Spinal cord (tissue), 10 donors: ENCODE measurements around the gene DNAJB2. TPM values are rescaled to one million over a fixed set of nuclear protein-coding genes. Genes with fewer than 3 reads are reported as not detected.

Experiments used
- DNase-seq, 6 donors: peaks; one replicate each; pipeline versions ENCODE4 v3.0.0 to v3.0.0-alpha.2; 2013 to 2015; ENCODE audit warnings: low spot score in 6 of 6, low read depth in 4 of 6
- H3K27ac ChIP-seq: one replicate; pipeline ENCODE4 v1.5.1; 2013; ENCODE audit warnings: low read depth, low read length, control low read depth
- H3K27me3 ChIP-seq: one replicate; pipeline ENCODE4 v1.6.1; 2013; ENCODE audit warnings: low read length; ENCODE audit not compliant: control insufficient read depth, insufficient read depth
- H3K36me3 ChIP-seq: one replicate; pipeline ENCODE4 v1.6.1; 2013; ENCODE audit warnings: low read length; ENCODE audit not compliant: control insufficient read depth, insufficient read depth
- H3K4me1 ChIP-seq: one replicate; pipeline ENCODE4 v1.6.1; 2013; ENCODE audit warnings: low read length; ENCODE audit not compliant: control insufficient read depth, insufficient read depth
- H3K4me3 ChIP-seq: one replicate; pipeline ENCODE4 v1.5.1; 2013; ENCODE audit warnings: low read depth, low read length, control low read depth
- H3K9me3 ChIP-seq: one replicate; pipeline ENCODE4 v1.6.1; 2013; ENCODE audit warnings: low read length; ENCODE audit not compliant: control insufficient read depth, insufficient read depth
- WGBS: methylation state at CpG from one replicate; pipeline ENCODE4 v1.1.5; 2013; ENCODE audit warnings: missing lambda C conversion rate; ENCODE audit not compliant: insufficient coverage; 5-methylcytosine and 5-hydroxymethylcytosine counted together
- polyA plus RNA-seq, 2 donors: library from polyadenylated mRNA; unstranded; fragments of 120-200 nt; gene quantifications; one replicate each; pipeline ENCODE4 v1.2.1, GENCODE V29; 2013; ENCODE audit not compliant: insufficient read length in 2 of 2
- total RNA-seq, 2 donors: library from RNA; depleted of rRNA in 1 of 2; stranded (reverse); fragments of 120-200 nt in 1 of 2; fragments of >200 nt in 1 of 2; gene quantifications; one replicate each; pipeline versions ENCODE4 v1.2.3 to v1.2.4, GENCODE V29; 2013 to 2014
- donor health status: healthy.

The DNAJB2 gene
- total and polyA plus RNA-seq, 4 donors: 81.5 to 186 (median 132) TPM

DNA sequence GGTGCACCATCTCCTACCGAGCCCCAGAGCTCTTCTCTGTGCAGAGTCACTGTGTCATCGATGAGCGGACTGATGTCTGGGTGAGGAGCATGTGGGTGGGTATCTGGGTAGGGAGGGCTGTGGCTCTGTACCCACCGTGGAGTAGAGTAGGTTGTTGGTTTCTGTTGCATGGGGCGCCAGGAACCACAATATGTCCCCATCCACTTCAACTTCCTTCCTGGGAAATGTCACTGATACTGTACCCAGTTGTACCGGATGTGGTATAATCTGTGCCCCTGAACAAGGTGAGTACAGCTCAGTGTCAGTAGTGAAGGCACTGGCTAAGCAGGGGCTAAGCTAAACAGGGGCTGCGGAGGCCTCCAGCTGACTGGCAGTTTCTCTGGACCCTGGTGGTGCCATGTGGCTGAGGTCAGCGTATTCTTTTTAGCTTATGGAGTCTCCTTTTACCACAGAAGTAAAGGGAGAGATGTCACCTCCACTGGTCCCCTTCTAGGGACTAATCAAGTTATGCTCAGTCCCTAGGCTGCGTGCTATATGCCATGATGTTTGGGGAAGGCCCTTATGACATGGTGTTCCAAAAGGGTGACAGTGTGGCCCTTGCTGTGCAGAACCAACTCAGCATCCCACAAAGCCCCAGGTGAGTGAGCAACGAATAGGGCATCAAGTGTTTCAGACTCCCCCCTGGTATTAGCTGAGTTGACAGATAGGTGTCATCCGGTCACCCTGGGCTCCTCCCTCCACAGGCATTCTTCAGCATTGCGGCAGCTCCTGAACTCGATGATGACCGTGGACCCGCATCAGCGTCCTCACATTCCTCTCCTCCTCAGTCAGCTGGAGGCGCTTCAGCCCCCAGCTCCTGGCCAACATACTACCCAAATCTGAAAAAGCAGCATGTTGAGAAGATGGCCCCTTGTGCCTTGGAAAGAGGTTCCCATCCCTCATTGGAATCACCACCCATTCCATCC is 31.2 kb upstream of the DNAJB2 start:
- Histone ChIP-seq H3K27ac (no peak overlapping the region), H3K27me3 (peaks cover 12% of the 10 kb centered on the region), H3K4me3 (no peak overlapping the region), H3K36me3 (peaks cover 39% of the 10 kb centered on the region), H3K4me1 (peaks cover 39% of the 10 kb centered on the region), H3K9me3 (no peaks in the 10 kb centered on the region)
- WGBS: 85% methylated on average over 11 of the region's 17 CpGs
- no peak for DNase-seq

DNA sequence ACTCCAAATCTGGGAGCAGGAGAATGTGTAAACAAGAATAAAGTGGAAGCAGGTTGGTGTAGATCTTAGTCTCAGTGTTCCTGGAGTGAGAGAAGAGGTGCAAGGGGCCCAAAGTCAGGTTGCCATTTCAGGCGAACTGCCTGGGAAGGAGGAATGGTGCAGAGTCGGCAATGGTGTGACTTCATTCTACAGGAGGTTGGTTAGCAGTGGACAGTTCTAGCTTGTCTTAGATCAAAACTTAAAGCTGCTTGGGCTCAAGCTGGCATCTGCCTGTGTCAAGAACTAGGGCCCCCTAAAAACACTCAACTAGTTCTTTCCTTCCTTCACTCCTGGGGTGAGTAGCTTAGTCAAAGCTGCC is 30.3 kb upstream of the DNAJB2 start:
- WGBS: 83% methylated on average over 1 of the region's 2 CpGs
- peaks cover 21% of the 10 kb centered on the region for H3K27me3 ChIP-seq
- H3K4me3 ChIP-seq: no peak overlapping the region
- no peaks in the 10 kb centered on the region for H3K9me3 ChIP-seq
- H3K36me3 ChIP-seq: peaks cover 36% of the 10 kb centered on the region
- no peak for DNase-seq
- peak overlapping the region; percentile 69 for H3K27ac ChIP-seq
- peaks cover 48% of the 10 kb centered on the region for H3K4me1 ChIP-seq

DNA sequence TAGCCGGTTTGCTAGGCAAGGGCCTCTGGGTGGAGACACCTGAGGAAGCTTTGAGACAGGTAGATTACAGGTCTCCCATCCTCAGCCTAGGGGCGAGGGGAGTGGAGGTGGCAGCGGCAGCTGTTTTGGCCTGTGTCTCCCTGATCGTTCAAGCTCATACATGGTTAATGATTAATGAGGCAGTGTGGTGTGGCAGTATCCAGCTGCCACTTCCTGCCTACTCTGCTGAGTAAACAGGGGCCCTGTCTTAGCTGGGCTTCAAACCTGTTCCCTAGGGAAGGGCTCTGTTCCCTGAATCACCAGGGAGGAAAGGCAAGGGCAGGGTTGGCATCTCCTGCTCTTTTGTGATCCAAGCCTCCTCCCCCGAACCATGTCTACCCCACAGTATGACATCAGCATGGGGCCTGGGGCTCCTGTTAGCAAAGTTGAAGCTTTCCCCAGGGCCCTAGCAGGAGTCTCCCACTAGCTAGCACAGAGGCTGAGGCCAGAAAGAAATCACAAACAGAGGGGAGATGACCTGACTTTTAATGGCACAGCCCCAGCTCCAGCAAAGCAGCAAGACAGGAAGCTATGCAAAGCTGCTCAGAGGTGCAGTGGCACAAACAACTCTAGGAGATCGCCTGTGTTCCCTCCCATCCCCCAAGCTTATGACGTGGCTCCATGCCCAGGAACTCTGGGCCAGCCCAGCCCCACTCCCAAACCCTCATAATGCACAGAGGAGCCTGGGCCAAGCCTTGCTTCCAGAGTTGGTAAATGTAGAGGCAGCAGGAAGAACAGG is 29.8 kb upstream of the DNAJB2 start:
- Histone ChIP-seq H3K4me3 (no peak overlapping the region), H3K4me1 (peaks cover 53% of the 10 kb centered on the region), H3K36me3 (peaks cover 36% of the 10 kb centered on the region), H3K9me3 (no peaks in the 10 kb centered on the region), H3K27ac (peak overlapping the region; percentile 69), H3K27me3 (peaks cover 26% of the 10 kb centered on the region)
- WGBS: 26% methylated on average over 5 of the region's 7 CpGs
- peak in 3 of 6 donors; percentile 50 to 79 (median 65) for DNase-seq

DNA sequence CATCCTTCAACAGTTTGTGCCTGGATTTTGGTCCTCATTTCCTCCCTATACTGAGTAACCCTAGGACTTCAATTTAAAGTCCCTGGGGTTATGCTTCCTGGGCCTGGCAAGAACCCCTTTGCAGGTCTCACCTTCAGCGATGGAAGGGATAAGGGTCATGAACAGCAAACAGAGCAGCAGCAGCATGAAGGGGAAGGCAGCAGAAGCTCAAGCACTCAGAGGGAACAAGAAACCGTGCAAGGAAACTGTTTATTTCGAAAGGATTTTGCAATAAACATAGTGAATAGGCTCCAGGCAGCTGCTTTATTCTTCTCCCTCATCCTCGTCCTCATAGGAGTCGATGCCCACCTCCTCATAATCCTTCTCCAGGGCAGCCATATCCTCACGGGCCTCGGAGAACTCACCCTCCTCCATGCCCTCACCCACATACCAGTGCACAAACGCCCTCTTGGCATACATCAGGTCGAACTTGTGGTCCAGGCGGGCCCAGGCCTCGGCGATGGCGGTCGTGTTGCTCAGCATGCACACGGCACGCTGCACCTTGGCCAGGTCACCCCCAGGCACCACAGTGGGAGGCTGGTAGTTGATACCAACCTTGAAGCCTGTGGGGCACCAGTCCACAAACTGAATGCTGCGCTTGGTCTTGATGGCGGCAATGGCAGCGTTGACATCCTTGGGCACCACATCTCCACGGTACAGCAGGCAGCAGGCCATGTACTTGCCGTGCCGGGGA is 29.0 kb upstream of the DNAJB2 start:
- Histone ChIP-seq H3K4me1 (peaks cover 56% of the 10 kb centered on the region), H3K27ac (peak overlapping the region; percentile 69)

DNA sequence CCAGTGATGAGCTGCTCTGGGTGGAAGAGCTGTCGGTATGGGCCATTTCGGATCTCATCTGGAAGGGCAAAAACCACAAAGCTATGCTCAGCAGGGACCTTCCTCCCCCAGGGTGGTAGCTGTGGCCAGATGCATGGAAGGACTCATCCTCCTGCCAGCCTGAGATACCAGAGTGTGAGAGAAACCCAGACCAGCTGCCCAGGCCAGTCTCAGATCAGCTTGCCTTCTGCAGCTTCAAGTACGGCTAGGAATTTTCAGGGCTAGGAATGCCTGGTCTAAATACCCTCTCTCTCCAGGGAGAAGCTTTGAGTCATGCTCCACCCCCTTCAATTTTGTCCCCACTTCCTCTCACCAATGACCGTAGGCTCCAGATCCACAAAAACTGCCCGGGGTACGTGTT is 27.5 kb upstream of the DNAJB2 start:
- WGBS: 77% methylated on average over 6 of the region's 6 CpGs
- no peaks in the 10 kb centered on the region for H3K9me3 ChIP-seq
- H3K4me1 ChIP-seq: peaks cover 46% of the 10 kb centered on the region
- H3K4me3 ChIP-seq: no peak overlapping the region
- peaks cover 32% of the 10 kb centered on the region for H3K36me3 ChIP-seq
- H3K27me3 ChIP-seq: peaks cover 49% of the 10 kb centered on the region
- DNase-seq: no peak
- H3K27ac ChIP-seq: no peak overlapping the region

More for the DNA sequence above, 29.0 kb upstream of the DNAJB2 start:
- Histone ChIP-seq H3K4me3 (no peak overlapping the region), H3K36me3 (peaks cover 36% of the 10 kb centered on the region), H3K9me3 (no peaks in the 10 kb centered on the region), H3K27me3 (peaks cover 35% of the 10 kb centered on the region)
- 95% methylated on average over 19 of the region's 22 CpGs for WGBS
- no peak for DNase-seq

DNA sequence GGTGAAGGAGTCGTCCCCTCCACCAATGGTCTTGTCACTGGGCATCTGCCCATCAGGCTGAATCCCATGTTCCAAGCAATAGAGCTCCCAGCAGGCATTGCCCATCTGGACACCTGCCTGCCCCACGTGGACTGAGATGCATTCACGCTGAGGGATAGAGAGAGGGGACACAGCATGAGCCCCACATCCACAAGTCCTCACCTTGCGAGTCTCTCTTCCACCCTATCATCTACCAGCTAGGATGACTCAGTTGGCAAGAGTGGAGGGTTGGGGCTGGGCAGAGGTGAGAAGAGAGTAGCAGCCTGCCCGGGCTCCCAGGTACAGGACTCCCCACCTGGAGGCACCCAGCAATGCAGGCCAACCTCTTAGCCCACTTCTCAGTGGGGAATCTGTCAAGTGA is 27.1 kb upstream of the DNAJB2 start:
- DNase-seq: no peak
- H3K27ac ChIP-seq: no peak overlapping the region
- WGBS: 88% methylated on average over 1 of the region's 5 CpGs
- H3K9me3 ChIP-seq: no peaks in the 10 kb centered on the region
- H3K27me3 ChIP-seq: peaks cover 52% of the 10 kb centered on the region
- H3K36me3 ChIP-seq: peaks cover 28% of the 10 kb centered on the region
- peaks cover 45% of the 10 kb centered on the region for H3K4me1 ChIP-seq
- H3K4me3 ChIP-seq: no peak overlapping the region

DNA sequence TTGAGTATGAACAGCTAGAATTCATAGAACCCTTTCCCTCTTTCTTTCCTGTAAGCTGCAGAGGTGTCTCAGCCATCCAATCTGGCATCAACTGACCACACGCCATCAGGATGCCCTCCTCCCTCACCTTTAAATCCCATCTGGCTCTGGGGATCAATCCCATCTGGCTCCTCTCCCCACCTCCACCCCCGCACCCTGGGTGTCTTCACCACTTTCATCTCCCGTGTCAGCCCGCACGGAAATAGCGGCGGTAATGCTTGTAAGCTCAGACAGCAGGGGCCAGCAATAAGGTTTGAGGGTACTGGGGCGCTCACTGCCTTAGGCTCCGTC is 26.6 kb upstream of the DNAJB2 start:
- Histone ChIP-seq H3K4me3 (peak overlapping the region; percentile 36), H3K4me1 (peaks cover 45% of the 10 kb centered on the region), H3K27ac (no peak overlapping the region), H3K36me3 (peaks cover 24% of the 10 kb centered on the region), H3K9me3 (no peaks in the 10 kb centered on the region), H3K27me3 (peaks cover 54% of the 10 kb centered on the region)
- WGBS: 2% methylated on average over 9 of the region's 9 CpGs
- no peak for DNase-seq

DNA sequence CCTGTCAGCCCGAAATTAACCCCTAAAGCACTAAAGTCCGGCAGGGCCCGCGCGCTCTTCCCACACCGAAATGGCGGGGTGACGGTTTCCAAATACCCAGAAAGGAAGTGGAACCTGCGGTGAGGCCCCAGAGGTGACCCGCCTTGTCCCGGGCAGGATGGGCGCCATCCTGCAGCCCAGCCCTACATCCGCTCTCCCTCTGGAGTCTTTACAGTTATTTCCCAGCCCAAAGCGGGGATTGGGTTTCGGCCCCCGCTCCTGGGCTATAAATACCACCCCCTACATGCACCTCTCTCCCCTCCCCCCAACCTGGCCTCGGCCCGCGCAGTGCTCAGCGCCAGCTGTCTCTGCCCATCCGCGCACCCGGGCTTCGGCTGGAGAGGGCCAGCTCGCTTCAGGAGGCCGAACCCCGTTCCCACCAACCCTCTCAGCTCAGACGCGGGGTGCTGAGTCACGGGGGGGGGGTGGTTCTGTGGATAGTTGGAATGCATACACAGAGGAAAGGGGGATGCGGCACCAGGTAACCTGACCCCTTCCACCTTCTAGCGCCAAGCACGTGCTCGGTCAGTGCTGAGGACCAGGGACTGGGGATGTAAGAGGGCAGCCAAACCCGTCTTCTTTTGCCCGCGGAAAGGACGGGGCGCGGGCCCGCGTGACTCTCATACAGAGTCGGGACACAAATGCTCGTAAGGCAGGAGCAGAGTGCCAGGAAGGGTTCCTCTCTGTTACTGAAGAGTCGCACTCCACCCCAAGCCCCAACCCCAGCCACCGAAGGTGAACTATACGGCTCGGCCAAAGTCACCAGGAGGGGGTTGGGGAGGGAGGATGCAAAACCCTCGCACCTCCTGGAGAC is 26.0 kb upstream of the DNAJB2 start, which contains the start of gene TUBA4B:
TSS of gene TUBA4B (plus strand) at position 344 of the 853 bp plus-strand sequence. CDS start at position 509, 165 bp downstream.
- whole genome bisulfite sequencing: 1% methylated on average over 32 of the region's 49 CpGs
- Histone ChIP-seq H3K4me1 (peaks cover 45% of the 10 kb centered on the region), H3K27ac (no peak within 1 kb of the TSS), H3K27me3 (peaks cover 60% of the 10 kb centered on the region), H3K9me3 (no peaks in the 10 kb centered on the region), H3K36me3 (peaks cover 18% of the 10 kb centered on the region), H3K4me3 (peak within 1 kb of the TSS; percentile 36)
- no peak for DNase-seq
